ENCODE results near the gene PTPRG.

Gene PTPRG

GRCh38 chr3:61841111-61841845 is 279.9 kb downstream of the PTPRG start:
- no peak for DNase-seq

- DNase-seq: no peak
Measured at GRCh38 chr3:61841988-61842387, 280.6 kb downstream of the PTPRG start.

GRCh38 chr3:61844346-61844745 is 283.0 kb downstream of the PTPRG start:
- DNase-seq: no peak

- DNase-seq: no peak
Measured at GRCh38 chr3:61846488-61846887, 285.1 kb downstream of the PTPRG start.

- DNase-seq: no peak
Measured at GRCh38 chr3:61847784-61848462, 286.6 kb downstream of the PTPRG start.

DNA sequence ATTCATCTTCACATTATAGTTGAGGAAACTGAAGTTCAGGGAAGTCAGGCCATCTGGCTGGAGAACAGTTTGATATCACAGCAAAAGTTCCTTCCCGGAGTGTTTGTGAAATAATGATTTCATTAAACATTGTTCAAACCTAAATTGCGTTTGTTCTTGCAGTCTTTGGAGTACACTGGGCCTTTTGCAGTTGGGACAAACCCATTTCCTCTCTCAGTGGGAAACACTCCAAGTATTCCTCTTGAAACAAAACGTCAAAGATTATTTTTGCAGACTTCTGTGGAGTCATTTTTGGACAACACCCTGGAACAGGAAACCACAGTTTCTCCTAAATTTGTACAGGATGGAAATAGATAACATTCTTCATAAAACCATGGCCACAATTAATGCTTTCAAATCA is 287.5 kb downstream of the PTPRG start:
- DNase-seq: no peak

GRCh38 chr3:61853912-61854311 is 292.5 kb downstream of the PTPRG start:
- DNase-seq: no peak

DNA sequence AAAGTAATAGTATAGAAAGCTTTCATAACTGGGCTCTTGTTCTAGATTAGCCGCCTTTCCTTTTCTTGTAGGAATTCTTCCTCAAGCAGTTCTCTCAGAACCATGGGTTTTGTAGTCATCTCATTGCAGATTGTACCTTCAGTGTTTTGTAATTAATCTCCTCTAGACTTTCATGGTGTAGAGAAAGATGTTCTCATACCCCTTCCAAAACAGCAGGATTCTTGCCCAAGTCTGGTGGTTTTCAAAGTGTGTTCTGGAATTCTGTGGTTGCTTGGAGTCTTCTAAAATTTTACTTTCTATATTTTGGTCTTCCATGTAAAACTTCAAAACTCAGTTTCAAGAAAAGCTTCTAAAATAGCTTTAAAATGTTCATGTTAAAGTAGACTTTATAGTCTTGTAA is 293.8 kb downstream of the PTPRG start:
- no peak for DNase-seq

- no peak for DNase-seq
Measured at GRCh38 chr3:61857297-61857696, 295.9 kb downstream of the PTPRG start.

DNA sequence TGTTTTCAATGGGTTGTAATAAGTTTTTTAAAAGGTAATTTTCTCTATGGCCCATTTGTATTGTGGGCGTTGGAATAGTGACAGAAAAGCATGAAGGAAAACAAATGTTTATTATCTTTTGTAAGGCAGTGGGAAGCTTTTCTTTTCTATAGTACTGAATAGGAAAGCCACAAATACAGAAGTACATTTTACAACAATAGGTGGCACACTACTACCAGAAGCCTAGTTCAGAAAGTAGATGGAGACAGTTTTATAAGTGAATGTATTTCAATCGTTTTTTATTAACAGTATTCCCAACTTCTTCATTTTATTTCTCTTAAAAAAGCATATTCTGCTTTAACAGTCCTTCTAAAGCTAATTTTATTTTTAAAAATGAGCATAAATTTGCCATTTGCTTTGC is 296.7 kb downstream of the PTPRG start:
- no peak for DNase-seq

DNA sequence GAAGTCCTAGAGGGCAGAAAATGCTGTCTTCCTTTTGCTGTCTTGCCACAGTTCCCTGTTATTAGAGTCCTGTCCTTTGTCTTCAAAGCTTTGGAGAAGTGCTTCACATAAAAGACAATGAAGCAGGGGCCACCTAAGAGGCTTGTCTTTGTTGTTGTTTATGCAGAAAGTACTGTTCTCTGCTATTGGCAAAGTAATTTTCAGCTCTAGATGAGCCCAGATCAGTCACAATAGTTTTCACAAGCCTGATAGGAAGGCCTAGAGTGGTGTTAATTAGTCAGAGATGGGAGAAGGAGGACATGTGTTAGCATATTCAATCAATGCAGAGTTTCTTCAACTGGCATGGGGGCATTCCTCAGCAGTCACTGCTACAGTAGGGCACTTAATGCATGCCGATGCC is 300.0 kb downstream of the PTPRG start:
- no peak for DNase-seq

GRCh38 chr3:61862614-61863289 is 301.4 kb downstream of the PTPRG start:
- DNase-seq: no peak

DNA sequence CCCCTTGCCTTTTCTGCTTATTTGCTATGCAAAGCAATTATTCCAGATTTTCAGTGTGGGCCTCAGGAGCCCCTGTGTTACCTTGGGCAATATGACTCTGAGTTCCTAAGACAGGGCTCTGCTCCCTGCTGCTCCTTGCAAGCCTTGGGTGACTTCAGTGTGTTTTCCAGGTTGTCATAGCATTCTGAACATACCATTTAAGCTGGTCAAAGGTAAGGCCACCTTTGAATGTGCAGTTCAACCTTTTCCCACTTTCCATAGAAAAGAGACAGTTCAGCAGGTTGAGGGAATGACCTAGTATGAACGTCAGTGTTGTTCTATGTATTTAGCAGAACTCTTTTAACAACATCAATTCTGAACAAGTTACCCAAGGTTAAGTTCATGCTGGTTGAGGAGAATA is 302.2 kb downstream of the PTPRG start:
- DNase-seq: no peak

DNA sequence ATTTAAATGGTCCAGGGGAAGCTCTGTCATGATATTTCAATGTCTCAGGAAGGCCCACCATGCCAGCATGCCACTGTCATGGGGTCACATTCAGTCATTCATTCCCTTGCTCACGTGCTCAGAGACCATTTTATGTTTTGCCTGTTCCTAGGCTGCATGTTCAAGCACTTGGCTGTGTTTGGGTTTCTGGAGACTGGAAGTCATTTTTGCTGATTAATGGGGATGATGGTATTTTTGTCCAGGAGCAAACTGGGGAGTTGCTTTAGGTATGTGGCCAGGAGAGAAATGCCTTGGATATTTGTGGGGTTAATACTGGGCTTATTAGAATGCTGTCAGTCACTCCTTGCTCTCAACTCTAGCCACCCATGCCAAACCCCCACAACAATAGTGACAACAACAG is 303.5 kb downstream of the PTPRG start:
- DNase-seq: no peak

- no peak for DNase-seq
Measured at GRCh38 chr3:61865466-61866152, 304.2 kb downstream of the PTPRG start.

DNA sequence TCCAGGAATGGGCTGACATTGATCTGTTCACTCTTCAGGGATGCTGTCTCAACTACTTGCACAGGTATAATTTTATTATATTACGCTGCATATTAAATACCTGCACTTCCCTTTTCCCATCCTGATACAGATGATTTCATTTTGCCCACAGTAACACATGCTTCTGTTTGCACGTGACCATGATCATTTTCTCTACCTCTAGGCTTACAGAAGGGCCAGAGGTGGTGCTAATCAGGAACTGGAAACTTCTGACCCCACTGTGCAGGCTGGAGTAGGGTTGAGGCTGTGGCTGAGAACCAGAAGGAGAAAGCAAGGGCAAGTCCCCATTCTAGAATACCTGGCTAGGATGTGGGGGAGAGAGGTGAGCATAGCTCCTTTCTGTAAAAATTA is 304.8 kb downstream of the PTPRG start:
- no peak for DNase-seq

DNA sequence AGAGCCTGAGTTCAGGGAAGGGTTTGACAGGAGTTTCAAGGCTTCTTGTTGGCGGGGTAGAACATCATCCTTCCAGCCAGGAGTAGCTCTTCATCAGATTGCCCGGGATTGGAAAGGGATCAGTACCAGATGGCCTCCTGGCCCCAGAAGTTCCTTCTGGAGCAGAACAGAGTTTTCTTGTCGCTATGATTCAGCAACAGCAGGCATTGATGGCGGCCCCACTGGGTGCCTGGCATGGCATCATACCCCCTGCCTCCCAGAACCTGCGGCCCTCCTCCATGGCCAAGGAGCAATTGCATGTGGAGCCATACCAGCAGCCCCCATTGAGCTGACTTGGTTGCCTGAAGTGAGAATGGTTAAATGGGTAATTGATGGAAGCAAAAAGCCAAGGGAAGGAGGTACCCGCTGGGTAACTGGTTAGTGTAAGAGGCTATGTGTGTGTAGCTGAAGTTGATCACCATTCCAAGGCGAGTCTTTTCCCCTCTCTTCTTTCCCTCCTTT is 305.6 kb downstream of the PTPRG start:
- no peak for DNase-seq

GRCh38 chr3:61868499-61868898 is 307.1 kb downstream of the PTPRG start:
- DNase-seq: no peak

GRCh38 chr3:61869371-61869770 is 308.0 kb downstream of the PTPRG start:
- no peak for DNase-seq

GRCh38 chr3:61871644-61872043 is 310.3 kb downstream of the PTPRG start:
- DNase-seq: no peak

GRCh38 chr3:61872077-61872706 is 310.8 kb downstream of the PTPRG start:
- DNase-seq: no peak

- DNase-seq: no peak
Measured at GRCh38 chr3:61875046-61875844, 313.9 kb downstream of the PTPRG start.

Measured in CD4-positive, alpha-beta T cell treated with Interleukin-12 subunit alpha and Interleukin-12 subunit beta, for 1 hour (primary cell).